IMR-90 (cell line): ENCODE data around the gene HLX. TPM values are rescaled to one million over a fixed set of nuclear protein-coding genes. Genes with fewer than 3 reads are reported as not detected.

ENCODE experiments used
- ATAC-seq: fragments of 200-7000 bp; cut with Tn5 transposase; 2 replicates; pipeline ENCODE4 v1.9.1; 2020; ENCODE audit warnings: low read depth, mild to moderate bottlenecking, moderate library complexity
- BruUV-seq: library from RNA; stranded (reverse); fragments of 400-500 nt; replicated peaks from 2 replicates; lab custom pipeline; 2021; lab: Mats Ljungman, UMichigan
- CTCF ChIA-PET: fragments of 300-600 bp; formaldehyde crosslinking; extraction: SDS; loops from one replicate; lab custom pipeline; 2021; ENCODE audit warnings: antibody characterized with exemption; lab: Yijun Ruan, JAX
- POLR2A ChIA-PET: fragments of 300-600 bp; sonication (Branson Sonifier 250); formaldehyde crosslinking; loops from one replicate; lab custom pipeline; 2022; ENCODE audit warnings: antibody characterized with exemption; ENCODE audit not compliant: unreplicated experiment; lab: Charles Lee
- DNase-seq: peaks from one replicate; pipeline ENCODE4 v3.0.0; 2013
- H2AFZ ChIP-seq: replicated peaks from 2 replicates; pipeline ENCODE3; 2013; ENCODE audit warnings: low read length, mild to moderate bottlenecking; ENCODE audit not compliant: poor library complexity
- H2AK5ac ChIP-seq: 2 replicates; pipeline ENCODE4 v1.6.1; 2013; ENCODE audit warnings: low read depth, low read length, inconsistent platforms
- H2AK9ac ChIP-seq: replicated peaks from 2 replicates; pipeline ENCODE3; 2013; ENCODE audit warnings: mild to moderate bottlenecking, low read depth, low read length, moderate library complexity; ENCODE audit not compliant: poor library complexity
- H2BK120ac ChIP-seq: 2 replicates; pipeline ENCODE4 v1.6.1; 2013; ENCODE audit warnings: low read depth, low read length, inconsistent platforms
- H2BK15ac ChIP-seq: 3 replicates; pipeline ENCODE4 v1.6.1; 2013; ENCODE audit warnings: low read depth, low read length, inconsistent platforms
- H2BK20ac ChIP-seq: 2 replicates; pipeline ENCODE4 v1.6.1; 2013; ENCODE audit warnings: low read depth, mild to moderate bottlenecking, inconsistent platforms, low read length, moderate library complexity
- H2BK5ac ChIP-seq: 2 replicates; pipeline ENCODE4 v1.6.1; 2013; ENCODE audit warnings: mild to moderate bottlenecking, low read depth, low read length, inconsistent platforms; ENCODE audit not compliant: poor library complexity, severe bottlenecking
- H3K14ac ChIP-seq: replicated peaks from 2 replicates; pipeline ENCODE4 v1.6.1; 2013; ENCODE audit warnings: low read depth, low read length, inconsistent platforms
- H3K18ac ChIP-seq: 2 replicates; pipeline ENCODE4 v1.6.1; 2013; ENCODE audit warnings: low read depth, low read length, control low read depth
- H3K23ac ChIP-seq: 2 replicates; pipeline ENCODE4 v1.6.1; 2013; ENCODE audit warnings: low read depth, low read length, inconsistent platforms
- H3K27ac ChIP-seq: 2 replicates; pipeline ENCODE4 v1.5.1; 2013; ENCODE audit warnings: mild to moderate bottlenecking, control low read depth, low read length; ENCODE audit not compliant: insufficient read depth
- H3K27me3 ChIP-seq: 2 replicates; pipeline ENCODE4 v1.6.1; 2013; ENCODE audit warnings: low read length; ENCODE audit not compliant: control insufficient read depth, insufficient read depth
- H3K36me3 ChIP-seq: 2 replicates; pipeline ENCODE4 v1.6.1; 2013; ENCODE audit warnings: low read length, mixed read lengths; ENCODE audit not compliant: control insufficient read depth, insufficient read depth
- H3K4ac ChIP-seq: 2 replicates; pipeline ENCODE4 v1.6.1; 2013; ENCODE audit warnings: low read depth, low read length, inconsistent platforms
- H3K4me1 ChIP-seq: 2 replicates; pipeline ENCODE4 v1.6.1; 2013; ENCODE audit warnings: low read length, mixed read lengths; ENCODE audit not compliant: control insufficient read depth, insufficient read depth
- H3K4me2 ChIP-seq: 2 replicates; pipeline ENCODE4 v1.6.1; 2013; ENCODE audit warnings: low read depth, mild to moderate bottlenecking, control low read depth, low read length, moderate library complexity
- H3K4me3 ChIP-seq: 2 replicates; pipeline ENCODE4 v1.5.1; 2013; ENCODE audit warnings: low read depth, mild to moderate bottlenecking, control low read depth, low read length, moderate library complexity; ENCODE audit not compliant: insufficient read depth
- H3K56ac ChIP-seq: 2 replicates; pipeline ENCODE4 v1.6.1; 2013; ENCODE audit warnings: low read length, inconsistent platforms; ENCODE audit not compliant: insufficient read depth; ENCODE audit errors: extremely low read depth
- H3K79me1 ChIP-seq, 2 experiments: 2 replicates each; pipeline ENCODE4 v1.6.1; 2013; ENCODE audit warnings: low read length in 2 of 2, inconsistent platforms in 1 of 2, low read depth in 1 of 2
- H3K9ac ChIP-seq: 2 replicates; pipeline ENCODE4 v1.6.1; 2013; ENCODE audit warnings: low read depth, low read length, control low read depth
- H3K9me1 ChIP-seq: 2 replicates; pipeline ENCODE4 v1.6.1; 2013; ENCODE audit warnings: low read length, inconsistent platforms; ENCODE audit not compliant: insufficient read depth
- H3K9me3 ChIP-seq: 2 replicates; pipeline ENCODE4 v1.6.1; 2013; ENCODE audit warnings: low read length; ENCODE audit not compliant: control insufficient read depth, insufficient read depth
- H4K20me1 ChIP-seq: 2 replicates; pipeline ENCODE4 v1.6.1; 2013; ENCODE audit warnings: low read length, inconsistent platforms; ENCODE audit not compliant: insufficient read depth
- H4K5ac ChIP-seq: 2 replicates; pipeline ENCODE4 v1.6.1; 2013; ENCODE audit warnings: mild to moderate bottlenecking, low read depth, low read length, control low read depth
- H4K8ac ChIP-seq, 2 experiments: 2 replicates each; pipeline ENCODE4 v1.6.1; 2013; ENCODE audit warnings: low read depth in 2 of 2, low read length in 2 of 2, control low read depth in 1 of 2, inconsistent platforms in 1 of 2
- H4K91ac ChIP-seq: 2 replicates; pipeline ENCODE4 v1.6.1; 2013; ENCODE audit warnings: low read depth, low read length, inconsistent platforms; ENCODE audit not compliant: insufficient read depth
- BHLHE40 ChIP-seq: fragments of 150-350 bp; IDR thresholded peaks from 2 replicates; pipeline ENCODE4 v1.6.1; 2016; ENCODE audit warnings: mild to moderate bottlenecking, low read depth, low read length
- CHD1 ChIP-seq: IDR thresholded peaks from 2 replicates; pipeline ENCODE4 v1.6.1; 2012; ENCODE audit warnings: low read depth, low read length, improper control_type of control experiment
- FOS ChIP-seq: fragments of 150-350 bp; IDR thresholded peaks from 2 replicates; pipeline ENCODE4 v1.6.1; 2016; ENCODE audit warnings: low read depth, low read length
- MAFK ChIP-seq: IDR thresholded peaks from 2 replicates; pipeline ENCODE4 v1.6.1; 2012; ENCODE audit warnings: low read depth, low read length, improper control_type of control experiment
- NFE2L2 ChIP-seq: fragments of 150-350 bp; IDR thresholded peaks from 2 replicates; pipeline ENCODE4 v1.6.1; 2016; ENCODE audit warnings: low read depth, mild to moderate bottlenecking, low read length
- POLR2A ChIP-seq: IDR thresholded peaks from 2 replicates; pipeline ENCODE4 v1.6.1; 2012; ENCODE audit warnings: mild to moderate bottlenecking, low read depth, low read length
- RCOR1 ChIP-seq: IDR thresholded peaks from 2 replicates; pipeline ENCODE4 v1.6.1; 2012; ENCODE audit warnings: mild to moderate bottlenecking, low read length, improper control_type of control experiment; ENCODE audit not compliant: insufficient replicate concordance
- RFX5 ChIP-seq: IDR thresholded peaks from 2 replicates; pipeline ENCODE4 v1.8.0; 2012; ENCODE audit warnings: low read depth, mild to moderate bottlenecking, low read length, moderate library complexity
- SMC3 ChIP-seq: fragments of 150-350 bp; IDR thresholded peaks from 2 replicates; pipeline ENCODE4 v1.6.1; 2016; ENCODE audit warnings: low read depth, mild to moderate bottlenecking, antibody characterized with exemption, low read length, moderate library complexity
- USF2 ChIP-seq: fragments of 150-350 bp; IDR thresholded peaks from 2 replicates; pipeline ENCODE4 v1.6.1; 2017; ENCODE audit warnings: mild to moderate bottlenecking, antibody characterized with exemption, low read length, low read depth
- WGBS, 2 experiments: methylation state at CpG; one replicate each; pipeline versions ENCODE4 v1.1.5 to v1.1.7; 2013; ENCODE audit warnings: missing lambda C conversion rate in 2 of 2; ENCODE audit not compliant: insufficient read length in 1 of 2; ENCODE audit errors: extremely low coverage in 2 of 2; 5-methylcytosine and 5-hydroxymethylcytosine counted together
- dilution Hi-C: fragments of 300-500 bp; cut with HindIII; formaldehyde crosslinking; loops from one replicate; pipeline ENCODE4 v1.14.3; 2018; ENCODE audit warnings: low sequenced_read_pairs; ENCODE audit not compliant: unreplicated experiment
- in situ Hi-C: fragments of 300-500 bp; cut with MboI; formaldehyde crosslinking; loops from 3 replicates; pipeline ENCODE4 v1.14.3; 2019; ENCODE audit warnings: low sequenced_read_pairs, inconsistent platforms, mixed read lengths
- intact Hi-C: fragments of 100-400 bp; cut with micrococcal nuclease; formaldehyde crosslinking; loops from 2 replicates; pipeline ENCODE4 v1.10.0; 2022
- polyA plus RNA-seq, 3 experiments: library from polyadenylated mRNA; depleted of rRNA; stranded (reverse); fragments of >200 nt; gene quantifications; 2 replicates each; pipeline ENCODE4 v1.2.3, GENCODE V29; 2012; ENCODE audit warnings: low replicate concordance in 1 of 3
- total RNA-seq: library from RNA; depleted of rRNA; stranded (reverse); fragments of >200 nt; gene quantifications from 2 replicates; pipeline ENCODE4 v1.2.3, GENCODE V29; 2012
- TF ChIP-seq, protein P1 (sequence below): fragments of 150-350 bp; IDR thresholded peaks from 2 replicates; pipeline ENCODE4 v1.6.1; 2016; ENCODE audit warnings: low read depth, mild to moderate bottlenecking, low read length, moderate library complexity, borderline replicate concordance
- TF ChIP-seq, protein P2 (sequence below): conservative IDR thresholded peaks from 2 replicates; pipeline ENCODE4 v1.5.1; 2012; ENCODE audit warnings: mild to moderate bottlenecking, low read depth, low read length, improper control_type of control experiment

The HLX gene
- total and polyA plus RNA-seq, 2 of the 4 experiments (the other 2 are of a cell fraction) = 4.3 to 6.1 TPM

DNA sequence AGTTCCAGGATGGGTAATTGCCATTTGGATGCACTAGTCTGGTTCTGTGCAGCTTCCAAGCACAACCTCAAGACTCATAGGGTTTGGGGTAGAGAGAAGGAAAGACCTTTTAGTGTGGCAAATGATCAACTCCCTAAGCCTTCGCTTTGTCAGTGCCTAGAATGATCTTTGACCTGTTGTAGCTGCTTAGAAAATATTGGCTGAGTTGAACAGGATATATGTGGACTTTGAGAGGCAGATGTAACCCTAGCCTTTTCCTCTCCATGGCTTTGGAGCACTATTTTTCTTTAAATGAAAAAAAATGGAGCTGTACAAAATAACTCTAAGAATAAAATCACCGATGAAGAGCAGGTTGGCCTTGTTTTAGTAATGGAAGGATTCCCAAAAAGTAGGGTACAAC lies 41.7 kb downstream of the HLX start:
- Histone ChIP-seq H3K9me1 (no peaks in the 10 kb centered on the region), H4K5ac (no peak overlapping the region), H3K18ac (no peak overlapping the region), H2AFZ (no peak overlapping the region), H3K27me3 (peaks cover 5% of the 10 kb centered on the region; the same call in 1 of the 2 replicates), H2BK20ac (no peak overlapping the region), H3K4ac (no peak overlapping the region), H3K9ac (no peak overlapping the region), H3K14ac (no peak overlapping the region), H4K8ac (no peak overlapping the region), H3K4me2 (no peak overlapping the region), H3K36me3 (no peaks in the 10 kb centered on the region), H3K4me3 (no peak overlapping the region), H3K23ac (no peak overlapping the region), H3K79me1 (no peaks in the 10 kb centered on the region), H2BK15ac (no peak overlapping the region), H4K91ac (no peak overlapping the region), H3K4me1 (0 out of 2 replicates have a peak, but pooled peaks cover 3% of the 10 kb centered on the region), H3K9me3 (no peaks in the 10 kb centered on the region), H4K20me1 (no peaks in the 10 kb centered on the region), H2BK5ac (no peak overlapping the region), H2AK5ac (no peak overlapping the region), H2AK9ac (no peak overlapping the region), H3K27ac (no peak overlapping the region), H2BK120ac (no peak overlapping the region), H3K56ac (no peak overlapping the region)
- dilution Hi-C loops (no loop called here), in situ Hi-C loops (no loop called here), intact Hi-C loops (no loop called here)
- TF ChIP-seq POLR2A (no peak), RFX5 (no peak), RCOR1 (no peak), MAFK (no peak), USF2 (no peak), BHLHE40 (no peak), CHD1 (no peak), FOS (no peak), NFE2L2 (no peak), SMC3 (no peak)
- TF ChIP-seq, protein P1, sequence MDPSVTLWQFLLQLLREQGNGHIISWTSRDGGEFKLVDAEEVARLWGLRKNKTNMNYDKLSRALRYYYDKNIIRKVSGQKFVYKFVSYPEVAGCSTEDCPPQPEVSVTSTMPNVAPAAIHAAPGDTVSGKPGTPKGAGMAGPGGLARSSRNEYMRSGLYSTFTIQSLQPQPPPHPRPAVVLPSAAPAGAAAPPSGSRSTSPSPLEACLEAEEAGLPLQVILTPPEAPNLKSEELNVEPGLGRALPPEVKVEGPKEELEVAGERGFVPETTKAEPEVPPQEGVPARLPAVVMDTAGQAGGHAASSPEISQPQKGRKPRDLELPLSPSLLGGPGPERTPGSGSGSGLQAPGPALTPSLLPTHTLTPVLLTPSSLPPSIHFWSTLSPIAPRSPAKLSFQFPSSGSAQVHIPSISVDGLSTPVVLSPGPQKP = no peak
- TF ChIP-seq, protein P2, sequence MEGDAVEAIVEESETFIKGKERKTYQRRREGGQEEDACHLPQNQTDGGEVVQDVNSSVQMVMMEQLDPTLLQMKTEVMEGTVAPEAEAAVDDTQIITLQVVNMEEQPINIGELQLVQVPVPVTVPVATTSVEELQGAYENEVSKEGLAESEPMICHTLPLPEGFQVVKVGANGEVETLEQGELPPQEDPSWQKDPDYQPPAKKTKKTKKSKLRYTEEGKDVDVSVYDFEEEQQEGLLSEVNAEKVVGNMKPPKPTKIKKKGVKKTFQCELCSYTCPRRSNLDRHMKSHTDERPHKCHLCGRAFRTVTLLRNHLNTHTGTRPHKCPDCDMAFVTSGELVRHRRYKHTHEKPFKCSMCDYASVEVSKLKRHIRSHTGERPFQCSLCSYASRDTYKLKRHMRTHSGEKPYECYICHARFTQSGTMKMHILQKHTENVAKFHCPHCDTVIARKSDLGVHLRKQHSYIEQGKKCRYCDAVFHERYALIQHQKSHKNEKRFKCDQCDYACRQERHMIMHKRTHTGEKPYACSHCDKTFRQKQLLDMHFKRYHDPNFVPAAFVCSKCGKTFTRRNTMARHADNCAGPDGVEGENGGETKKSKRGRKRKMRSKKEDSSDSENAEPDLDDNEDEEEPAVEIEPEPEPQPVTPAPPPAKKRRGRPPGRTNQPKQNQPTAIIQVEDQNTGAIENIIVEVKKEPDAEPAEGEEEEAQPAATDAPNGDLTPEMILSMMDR = no peak
- POLR2A ChIA-PET = no interaction called here
- no CpG with 5 or more reads among the region's 2 CpGs for WGBS, 2 experiments
- DNase-seq (no peak), ATAC-seq (no peak)
- no TSS peak for BruUV-seq
- CTCF ChIA-PET = no interaction called here
